H9 (cell line): ENCODE measurements around the gene TP53BP2. TPM values are rescaled to one million over a fixed set of nuclear protein-coding genes. Genes with fewer than 3 reads are reported as not detected.

Source experiments
- DNase-seq: peaks from one replicate; pipeline ENCODE4 v3.0.0-alpha.2; 2017
- H2AFZ ChIP-seq: one replicate; pipeline ENCODE4 v1.6.1; 2013; ENCODE audit warnings: mild to moderate bottlenecking, low read length, control low read depth, moderate library complexity
- H2AK5ac ChIP-seq: 2 replicates; pipeline ENCODE4 v1.6.1; 2013; ENCODE audit warnings: low read length, control low read depth, mixed read lengths; ENCODE audit not compliant: insufficient read length
- H2BK120ac ChIP-seq: one replicate; pipeline ENCODE4 v1.6.1; 2013; ENCODE audit warnings: low read depth, mild to moderate bottlenecking, low read length, control low read depth, inconsistent platforms; ENCODE audit not compliant: poor library complexity, severe bottlenecking
- H2BK12ac ChIP-seq: 2 replicates; pipeline ENCODE4 v1.6.1; 2013; ENCODE audit warnings: low read length, control low read depth, mixed read lengths, low read depth; ENCODE audit not compliant: insufficient read length
- H2BK15ac ChIP-seq: 2 replicates; pipeline ENCODE4 v1.6.1; 2013; ENCODE audit warnings: low read depth, low read length, control low read depth
- H2BK20ac ChIP-seq: one replicate; pipeline ENCODE4 v1.6.1; 2013; ENCODE audit warnings: low read depth, mild to moderate bottlenecking, low read length, control low read depth, inconsistent platforms; ENCODE audit not compliant: poor library complexity, severe bottlenecking
- H2BK5ac ChIP-seq: 2 replicates; pipeline ENCODE4 v1.6.1; 2013; ENCODE audit warnings: low read length, control low read depth, mixed read lengths; ENCODE audit not compliant: insufficient read length
- H3K14ac ChIP-seq: 2 replicates; pipeline ENCODE4 v1.6.1; 2013; ENCODE audit warnings: low read length, control low read depth; ENCODE audit not compliant: insufficient read depth
- H3K18ac ChIP-seq: 2 replicates; pipeline ENCODE4 v1.6.1; 2013; ENCODE audit warnings: low read depth, mild to moderate bottlenecking, mixed read lengths, low read length, control low read depth; ENCODE audit not compliant: insufficient read length
- H3K23ac ChIP-seq: 2 replicates; pipeline ENCODE4 v1.6.1; 2013; ENCODE audit warnings: low read length, control low read depth, mixed read lengths, low read depth; ENCODE audit not compliant: insufficient read length
- H3K23me2 ChIP-seq: 2 replicates; pipeline ENCODE4 v1.6.1; 2013; ENCODE audit warnings: low read depth, mild to moderate bottlenecking, mixed read lengths, low read length, control low read depth; ENCODE audit not compliant: insufficient read length, poor library complexity, severe bottlenecking
- H3K27ac ChIP-seq: 2 replicates; pipeline ENCODE4 v1.5.1; 2013; ENCODE audit warnings: low read length, control low read depth, mixed read lengths, low read depth; ENCODE audit not compliant: insufficient read length
- H3K27me3 ChIP-seq: 2 replicates; pipeline ENCODE4 v1.6.1; 2013; ENCODE audit warnings: low read length, control low read depth, inconsistent platforms; ENCODE audit not compliant: insufficient read depth
- H3K4ac ChIP-seq: 2 replicates; pipeline ENCODE4 v1.6.1; 2013; ENCODE audit warnings: low read depth, mild to moderate bottlenecking, control low read depth, inconsistent platforms, low read length, moderate library complexity
- H3K4me1 ChIP-seq: 2 replicates; pipeline ENCODE4 v1.6.1; 2013; ENCODE audit warnings: low read length, control low read depth, inconsistent platforms; ENCODE audit not compliant: insufficient read depth
- H3K4me2 ChIP-seq: 2 replicates; pipeline ENCODE4 v1.6.1; 2013; ENCODE audit warnings: low read length, control low read depth, mixed read lengths; ENCODE audit not compliant: insufficient read length, insufficient read depth
- H3K56ac ChIP-seq: 2 replicates; pipeline ENCODE4 v1.6.1; 2013; ENCODE audit warnings: low read depth, mild to moderate bottlenecking, mixed read lengths, low read length, control low read depth; ENCODE audit not compliant: insufficient read length
- H3K79me1 ChIP-seq: 2 replicates; pipeline ENCODE4 v1.6.1; 2013; ENCODE audit warnings: low read depth, mild to moderate bottlenecking, moderate library complexity, low read length, control low read depth, inconsistent platforms; ENCODE audit not compliant: insufficient read depth, poor library complexity, severe bottlenecking
- H3K79me2 ChIP-seq: 2 replicates; pipeline ENCODE4 v1.6.1; 2013; ENCODE audit warnings: low read length, control low read depth, inconsistent platforms; ENCODE audit not compliant: insufficient read depth
- H3K9ac ChIP-seq: 2 replicates; pipeline ENCODE4 v1.6.1; 2013; ENCODE audit warnings: low read length, control low read depth, mixed read lengths; ENCODE audit not compliant: insufficient read length; ENCODE audit errors: extremely low read depth
- H3K9me3 ChIP-seq: one replicate; pipeline ENCODE4 v1.6.1; 2013; ENCODE audit warnings: low read depth, low read length, inconsistent platforms; ENCODE audit not compliant: control insufficient read depth
- H3T11ph ChIP-seq: one replicate; pipeline ENCODE4 v1.6.1; 2013; ENCODE audit warnings: mild to moderate bottlenecking, low read length, control low read depth, inconsistent platforms
- H4K20me1 ChIP-seq: one replicate; pipeline ENCODE4 v1.6.1; 2013; ENCODE audit not compliant: control insufficient read depth, insufficient read length, insufficient read depth
- H4K5ac ChIP-seq: 2 replicates; pipeline ENCODE4 v1.6.1; 2013; ENCODE audit warnings: low read depth, mild to moderate bottlenecking, mixed read lengths, low read length, control low read depth; ENCODE audit not compliant: insufficient read length
- H4K8ac ChIP-seq: replicated peaks from 2 replicates; pipeline ENCODE4 v1.6.1; 2013; ENCODE audit warnings: low read length, control low read depth, mixed read lengths, low read depth; ENCODE audit not compliant: insufficient read length
- H4K91ac ChIP-seq: 2 replicates; pipeline ENCODE4 v1.6.1; 2013; ENCODE audit warnings: low read depth, mild to moderate bottlenecking, moderate library complexity, mixed read lengths, low read length, control low read depth; ENCODE audit not compliant: insufficient read length
- H3K27ac Mint-ChIP-seq, 3 experiments: 2 replicates in 2 of 3; 3 replicates in 1 of 3; pipeline ENCODE4 v1.8.0; 2020 to 2021; ENCODE audit warnings: mixed read lengths in 3 of 3, mild to moderate bottlenecking in 1 of 3, moderate library complexity in 1 of 3
- H3K27me3 Mint-ChIP-seq: 2 replicates; pipeline ENCODE4 v1.8.0; 2021; ENCODE audit warnings: low read depth, mild to moderate bottlenecking, moderate library complexity, mixed read lengths
- H3K36me3 Mint-ChIP-seq, 3 experiments: 2 replicates in 2 of 3; 3 replicates in 1 of 3; pipeline ENCODE4 v1.8.0; 2020 to 2021; ENCODE audit warnings: low read depth in 3 of 3, mixed read lengths in 3 of 3; ENCODE audit not compliant: insufficient read depth in 1 of 3
- H3K4me1 Mint-ChIP-seq, 2 experiments: 2 replicates each; pipeline ENCODE4 v1.8.0; 2020; ENCODE audit warnings: mixed read lengths in 2 of 2
- H3K4me3 Mint-ChIP-seq, 2 experiments: 2 replicates in 1 of 2; 3 replicates in 1 of 2; pipeline ENCODE4 v1.8.0; 2020 to 2021; ENCODE audit warnings: mild to moderate bottlenecking in 2 of 2, mixed read lengths in 2 of 2, moderate library complexity in 1 of 2
- H3K9me3 Mint-ChIP-seq, 2 experiments: 2 replicates in 1 of 2; 3 replicates in 1 of 2; pipeline ENCODE4 v1.8.0; 2020; ENCODE audit warnings: mild to moderate bottlenecking in 2 of 2, mixed read lengths in 2 of 2, moderate library complexity in 1 of 2
- WGBS: extraction: QIAGEN DNeasy Blood & Tissue Kit; methylation state at CpG from one replicate; pipeline ENCODE4 v1.1.7; 2013; ENCODE audit warnings: missing lambda C conversion rate, low lambda C conversion rate, mixed read lengths; ENCODE audit not compliant: insufficient read length; ENCODE audit errors: extremely low coverage; 5-methylcytosine and 5-hydroxymethylcytosine counted together
- total RNA-seq: library from RNA; stranded (reverse); gene quantifications from 2 replicates; pipeline ENCODE4 v1.2.1, GENCODE V29; 2021
- TF ChIP-seq, protein P1 (sequence below): fragments of 200-600 bp; sonication (generic); conservative IDR thresholded peaks from 3 replicates; pipeline ENCODE4 v1.8.0; 2021; ENCODE audit warnings: antibody characterized with exemption, mild to moderate bottlenecking

Gene TP53BP2
- total RNA-seq, 1 experiment from 2014 or later = 49.7 TPM

GRCh38 chr1:223827193-223827663 lies 18.5 kb downstream of the TP53BP2 start:
- H3T11ph ChIP-seq = no peak overlapping the region

More at GRCh38 chr1:223827193-223827663, 18.5 kb downstream of the TP53BP2 start:
- H3K14ac ChIP-seq = no peak overlapping the region
- no peaks in the 10 kb centered on the region for H3K23me2 ChIP-seq
- H3K18ac ChIP-seq = peak overlapping the region; percentile 7
- H3K56ac ChIP-seq = no peak overlapping the region
- H3K9me3 Mint-ChIP-seq = no peaks in the 10 kb centered on the region
- H3K27ac Mint-ChIP-seq = peak overlapping the region in 2 of 3 experiments; percentile 67 to 81; a peak in 4 of 7 replicates
- no peak overlapping the region for H4K91ac ChIP-seq
- H2BK5ac ChIP-seq = no peak overlapping the region
- H4K5ac ChIP-seq = no peak overlapping the region
- no peak for DNase-seq
- no peak overlapping the region for H3K9ac ChIP-seq
- no peak overlapping the region for H2BK15ac ChIP-seq
- WGBS = no CpG with 5 or more reads among the region's 3 CpGs
- no peak overlapping the region for H2BK20ac ChIP-seq
- no peaks in the 10 kb centered on the region for H3K27me3 ChIP-seq
- no peak overlapping the region for H2AK5ac ChIP-seq
- H3K23ac ChIP-seq = no peak overlapping the region
- no peak overlapping the region for H4K8ac ChIP-seq
- TF ChIP-seq, protein P1, sequence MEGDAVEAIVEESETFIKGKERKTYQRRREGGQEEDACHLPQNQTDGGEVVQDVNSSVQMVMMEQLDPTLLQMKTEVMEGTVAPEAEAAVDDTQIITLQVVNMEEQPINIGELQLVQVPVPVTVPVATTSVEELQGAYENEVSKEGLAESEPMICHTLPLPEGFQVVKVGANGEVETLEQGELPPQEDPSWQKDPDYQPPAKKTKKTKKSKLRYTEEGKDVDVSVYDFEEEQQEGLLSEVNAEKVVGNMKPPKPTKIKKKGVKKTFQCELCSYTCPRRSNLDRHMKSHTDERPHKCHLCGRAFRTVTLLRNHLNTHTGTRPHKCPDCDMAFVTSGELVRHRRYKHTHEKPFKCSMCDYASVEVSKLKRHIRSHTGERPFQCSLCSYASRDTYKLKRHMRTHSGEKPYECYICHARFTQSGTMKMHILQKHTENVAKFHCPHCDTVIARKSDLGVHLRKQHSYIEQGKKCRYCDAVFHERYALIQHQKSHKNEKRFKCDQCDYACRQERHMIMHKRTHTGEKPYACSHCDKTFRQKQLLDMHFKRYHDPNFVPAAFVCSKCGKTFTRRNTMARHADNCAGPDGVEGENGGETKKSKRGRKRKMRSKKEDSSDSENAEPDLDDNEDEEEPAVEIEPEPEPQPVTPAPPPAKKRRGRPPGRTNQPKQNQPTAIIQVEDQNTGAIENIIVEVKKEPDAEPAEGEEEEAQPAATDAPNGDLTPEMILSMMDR = no peak
- no peak overlapping the region for H3K4me3 Mint-ChIP-seq
- no peak overlapping the region for H3K4me2 ChIP-seq
- peaks cover 9% of the 10 kb centered on the region for H3K79me1 ChIP-seq
- no peak overlapping the region for H2AFZ ChIP-seq
- no peaks in the 10 kb centered on the region for H3K27me3 Mint-ChIP-seq
- peaks cover 21% of the 10 kb centered on the region; the same call in 1 of the 2 replicates for H3K79me2 ChIP-seq
- H3K9me3 ChIP-seq = no peaks in the 10 kb centered on the region
- peaks cover 0 to 6% (median 0%) of the 10 kb centered on the region in 3 experiments; a peak in 1 of 7 replicates for H3K36me3 Mint-ChIP-seq
- no peak overlapping the region for H2BK12ac ChIP-seq
- H2BK120ac ChIP-seq = no peak overlapping the region
- peaks cover 39 to 44% of the 10 kb centered on the region in 2 experiments for H3K4me1 Mint-ChIP-seq
- peaks cover 5% of the 10 kb centered on the region; the same call in 1 of the 2 replicates for H3K4me1 ChIP-seq
- H4K20me1 ChIP-seq = no peaks in the 10 kb centered on the region
- no peak overlapping the region for H3K27ac ChIP-seq
- no peak overlapping the region for H3K4ac ChIP-seq
